ENCODE measurements around the gene NANOG. TPM values are rescaled to one million over a fixed set of nuclear protein-coding genes. Genes with fewer than 3 reads are reported as not detected.

Gene NANOG
- total and polyA plus RNA-seq, 2 of the 8 experiments (the other 6 are each of a cell fraction or from before 2014, with no cell fraction given): 53.7 to 231 TPM

GRCh38 chr12:7837366-7837765 lies 48.2 kb downstream of the NANOG start:
- Histone ChIP-seq H2BK15ac (ENCODE audit: low read length) (no peak overlapping the region), H2AFZ (ENCODE audit: low read length) (no peak overlapping the region), H2BK12ac (ENCODE audit: low read depth, low read length) (no peak overlapping the region), H3K18ac (ENCODE audit: extremely low read depth, low read length) (no peak overlapping the region), H4K20me1 (replicated peaks in 1 of 2; ENCODE audit: control insufficient read depth in 1 of 2, insufficient read depth in 2 of 2, low read length in 2 of 2) (no peaks in the 10 kb centered on the region), H2AK5ac (ENCODE audit: low read depth, low read length) (no peak overlapping the region), H3K9ac (replicated peaks in 1 of 4; ENCODE audit: extremely low read depth in 1 of 4, low read depth in 3 of 4, low read length in 3 of 4) (no peak overlapping the region), H4K5ac (ENCODE audit: insufficient read length, low read depth, low read length) (no peak overlapping the region), H3K36me3 (ENCODE audit: control insufficient read depth in 2 of 4, insufficient read depth in 4 of 4, low read length in 3 of 4) (no peaks in the 10 kb centered on the region), H2BK20ac (ENCODE audit: low read length) (no peak overlapping the region), H3K14ac (ENCODE audit: insufficient read length) (no peak overlapping the region), H3K23ac (ENCODE audit: insufficient read length) (no peak overlapping the region), H3K27ac (ENCODE audit: low read depth, low read length) (no peak overlapping the region), H3K56ac (replicated peaks; ENCODE audit: insufficient read length, low read depth, low read length) (no peak overlapping the region), H3K79me2 (ENCODE audit: control insufficient read depth in 1 of 2, insufficient read depth in 2 of 2, low read length in 2 of 2) (no peaks in the 10 kb centered on the region), H4K91ac (replicated peaks; ENCODE audit: insufficient read length, low read length) (no peak overlapping the region), H3K23me2 (ENCODE audit: low read depth, low read length) (no peaks in the 10 kb centered on the region), H3K9me3 (ENCODE audit: insufficient read depth in 2 of 2, low read depth in 1 of 2, low read length in 1 of 2) (no peaks in the 10 kb centered on the region), H2BK5ac (ENCODE audit: low read depth, low read length) (no peak overlapping the region), H3K27me3 (replicated peaks in 1 of 4; ENCODE audit: control insufficient read depth in 3 of 4, extremely low read depth in 1 of 4, insufficient read depth in 3 of 4, low read length in 3 of 4) (no peaks in the 10 kb centered on the region), H3K4me2 (ENCODE audit: insufficient read depth in 1 of 2, low read depth in 2 of 2, low read length in 2 of 2) (no peak overlapping the region), H3K4me3 (ENCODE audit: extremely low read depth in 1 of 4, insufficient read depth in 2 of 4, low read depth in 3 of 4, low read length in 4 of 4) (no peak overlapping the region), H3K4ac (replicated peaks; ENCODE audit: insufficient read length, low read depth, low read length) (no peak overlapping the region), H3K79me1 (ENCODE audit: low read depth, low read length) (no peaks in the 10 kb centered on the region), H2BK120ac (replicated peaks; ENCODE audit: low read depth, low read length) (no peak overlapping the region), H4K8ac (ENCODE audit: extremely low read depth, insufficient read depth, low read length) (no peak overlapping the region), H3K4me1 (replicated peaks in 1 of 4; ENCODE audit: control insufficient read depth in 3 of 4, insufficient read depth in 4 of 4, low read length in 3 of 4) (no peaks in the 10 kb centered on the region; a peak in 1 of 7 replicates)
- DNase-seq (ENCODE audit: low read depth in 1 of 2, low spot score in 2 of 2) (no peak), FAIRE-seq (no peak)
- ChIA-PET CTCF (ENCODE audit: partially characterized antibody) (interaction anchor here (0.6 to 1.7 kb wide), 6 partner anchors 10 to 1770 kb away, joined by 3 read pairs; no protein-coding TSS in a partner anchor), POLR2A (ENCODE audit: partially characterized antibody) (no interaction called here)
- TF ChIP-seq CTCF (IDR thresholded peaks at IDR 0.05; ENCODE audit: control extremely low read depth in 1 of 3, insufficient read depth in 1 of 3, low read depth in 1 of 3, low read length in 3 of 3) (no peak), CBX8 (IDR thresholded peaks at IDR 0.05; ENCODE audit: borderline replicate concordance, low read depth, low read length) (no peak), CBX5 (IDR thresholded peaks at IDR 0.05; ENCODE audit: low read depth, low read length) (no peak), EP300 (IDR thresholded peaks at IDR 0.05; ENCODE audit: borderline replicate concordance in 1 of 2, low read depth in 2 of 2, low read length in 2 of 2) (no peak), RBBP5 (IDR thresholded peaks at IDR 0.05; ENCODE audit: borderline replicate concordance, low read depth, low read length) (no peak), JUN (IDR thresholded peaks at IDR 0.05; ENCODE audit: low read depth, low read length) (no peak), SAP30 (IDR thresholded peaks at IDR 0.05; ENCODE audit: insufficient read depth, insufficient replicate concordance, low read length) (no peak), EGR1 (IDR thresholded peaks at IDR 0.05; ENCODE audit: borderline replicate concordance, low read depth, low read length) (no peak), TEAD4 (IDR thresholded peaks at IDR 0.05; ENCODE audit: low read depth, low read length) (no peak), SP4 (IDR thresholded peaks at IDR 0.05; ENCODE audit: low read length) (no peak), TAF1 (IDR thresholded peaks at IDR 0.05; ENCODE audit: low read depth, low read length) (no peak)
- WGBS, 2 experiments (ENCODE audit: extremely low coverage in 1 of 2, insufficient coverage in 1 of 2, insufficient read length in 1 of 2, insufficient replicate concordance in 2 of 2, low coverage in 1 of 2, low lambda C conversion rate in 2 of 2, missing lambda C conversion rate in 1 of 2): 98% methylated on average over 5 of the region's 6 CpGs; no CpG with 5 or more reads in 1 of the 2 experiments

Data from H1 (cell line).